Measurements from ENCODE around the gene MAMDC4.
"Not testable (repeated sequence)": the region's sequence is repeated elsewhere in the genome, so short reads cannot be mapped to it uniquely, and the experiment has no call there.

Gene MAMDC4

DNA sequence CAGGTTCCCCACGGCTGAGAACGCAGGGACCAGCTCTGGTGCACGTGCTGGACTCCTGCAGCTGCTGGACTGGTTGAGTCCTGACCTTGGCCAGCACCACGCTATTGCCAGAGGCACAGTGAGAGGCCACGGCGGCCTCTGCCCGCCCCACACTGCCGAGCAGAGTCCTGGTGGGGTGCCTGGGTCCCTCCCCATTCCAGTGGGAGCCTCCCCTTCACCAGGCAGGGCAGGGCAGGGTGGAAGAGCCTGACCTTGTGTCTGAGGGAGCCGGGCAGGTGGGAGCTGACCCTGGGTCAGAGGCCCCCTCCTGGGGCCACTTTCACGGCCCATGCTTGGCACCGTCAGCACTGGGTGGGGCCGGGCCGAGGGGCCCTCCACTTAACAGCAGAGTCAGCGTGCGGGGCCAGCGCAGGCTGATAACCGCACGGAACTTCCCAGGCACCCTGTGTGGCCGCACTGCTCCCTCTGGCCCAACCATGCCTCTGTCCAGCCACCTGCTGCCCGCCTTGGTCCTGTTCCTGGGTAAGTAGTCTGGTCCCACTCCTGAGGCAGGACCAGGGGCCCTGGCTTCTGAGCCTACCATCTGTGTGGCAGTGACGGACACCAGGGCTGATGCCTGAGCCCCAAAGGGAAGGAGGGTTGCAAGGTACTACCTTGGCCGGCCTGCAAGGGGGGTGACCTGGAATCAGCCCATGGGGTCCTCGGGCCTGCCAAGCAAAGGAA lies at the start of gene MAMDC4:
MAMDC4 (plus strand) TSS at position 406 of the 723 bp plus-strand sequence; CDS start at position 477, 71 bp downstream.
- TF ChIP-seq, protein P1, sequence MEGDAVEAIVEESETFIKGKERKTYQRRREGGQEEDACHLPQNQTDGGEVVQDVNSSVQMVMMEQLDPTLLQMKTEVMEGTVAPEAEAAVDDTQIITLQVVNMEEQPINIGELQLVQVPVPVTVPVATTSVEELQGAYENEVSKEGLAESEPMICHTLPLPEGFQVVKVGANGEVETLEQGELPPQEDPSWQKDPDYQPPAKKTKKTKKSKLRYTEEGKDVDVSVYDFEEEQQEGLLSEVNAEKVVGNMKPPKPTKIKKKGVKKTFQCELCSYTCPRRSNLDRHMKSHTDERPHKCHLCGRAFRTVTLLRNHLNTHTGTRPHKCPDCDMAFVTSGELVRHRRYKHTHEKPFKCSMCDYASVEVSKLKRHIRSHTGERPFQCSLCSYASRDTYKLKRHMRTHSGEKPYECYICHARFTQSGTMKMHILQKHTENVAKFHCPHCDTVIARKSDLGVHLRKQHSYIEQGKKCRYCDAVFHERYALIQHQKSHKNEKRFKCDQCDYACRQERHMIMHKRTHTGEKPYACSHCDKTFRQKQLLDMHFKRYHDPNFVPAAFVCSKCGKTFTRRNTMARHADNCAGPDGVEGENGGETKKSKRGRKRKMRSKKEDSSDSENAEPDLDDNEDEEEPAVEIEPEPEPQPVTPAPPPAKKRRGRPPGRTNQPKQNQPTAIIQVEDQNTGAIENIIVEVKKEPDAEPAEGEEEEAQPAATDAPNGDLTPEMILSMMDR (IDR thresholded peaks at IDR 0.05; ENCODE audit: insufficient read depth, low read length, poor library complexity, severe bottlenecking), result no peak
- H3K27me3 ChIP-seq (replicated peaks; ENCODE audit: control insufficient read depth, insufficient read depth, low read length), result no peaks in the 10 kb centered on the region
- DNase-seq (ENCODE audit: extremely low read depth, insufficient read length), result peak; percentile 13
- peaks cover 19% of the 10 kb centered on the region for H3K36me3 ChIP-seq (ENCODE audit: control insufficient read depth, insufficient read depth, low read length)
- H3K4me3 ChIP-seq (replicated peaks; ENCODE audit: low read depth, low read length), result no peak within 1 kb of the TSS

DNA sequence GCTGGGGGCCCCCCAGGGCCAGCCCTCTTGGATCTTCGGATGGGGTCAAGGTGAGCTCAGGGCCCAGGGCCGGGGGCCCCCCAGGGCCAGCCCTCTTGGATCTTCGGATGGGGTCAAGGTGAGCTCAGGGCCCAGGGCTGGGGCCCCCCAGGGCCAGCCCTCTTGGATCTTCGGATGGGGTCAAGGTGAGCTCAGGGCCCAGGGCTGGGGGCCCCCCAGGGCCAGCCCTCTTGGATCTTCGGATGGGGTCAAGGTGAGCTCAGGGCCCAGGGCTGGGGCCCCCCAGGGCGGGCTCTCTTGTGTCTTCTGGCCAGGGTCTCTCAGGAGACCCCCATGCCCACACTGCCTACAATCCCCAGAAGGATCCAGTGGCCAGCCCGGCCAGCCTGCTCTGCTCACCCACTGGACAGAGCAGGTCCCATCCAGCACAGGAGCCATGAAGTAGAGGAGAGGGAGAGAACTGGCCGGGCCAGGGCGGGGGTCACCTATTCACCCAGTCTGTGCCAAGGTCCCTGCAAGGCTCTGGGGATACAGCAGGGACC lies 49.1 kb upstream of the MAMDC4 start:
- H3K36me3 ChIP-seq (ENCODE audit: control insufficient read depth, insufficient read depth, low read length); H3K4me3 ChIP-seq (replicated peaks; ENCODE audit: low read depth, low read length); H3K27me3 ChIP-seq (replicated peaks; ENCODE audit: control insufficient read depth, insufficient read depth, low read length); DNase-seq (ENCODE audit: extremely low read depth, insufficient read length): not testable (repeated sequence)

DNA sequence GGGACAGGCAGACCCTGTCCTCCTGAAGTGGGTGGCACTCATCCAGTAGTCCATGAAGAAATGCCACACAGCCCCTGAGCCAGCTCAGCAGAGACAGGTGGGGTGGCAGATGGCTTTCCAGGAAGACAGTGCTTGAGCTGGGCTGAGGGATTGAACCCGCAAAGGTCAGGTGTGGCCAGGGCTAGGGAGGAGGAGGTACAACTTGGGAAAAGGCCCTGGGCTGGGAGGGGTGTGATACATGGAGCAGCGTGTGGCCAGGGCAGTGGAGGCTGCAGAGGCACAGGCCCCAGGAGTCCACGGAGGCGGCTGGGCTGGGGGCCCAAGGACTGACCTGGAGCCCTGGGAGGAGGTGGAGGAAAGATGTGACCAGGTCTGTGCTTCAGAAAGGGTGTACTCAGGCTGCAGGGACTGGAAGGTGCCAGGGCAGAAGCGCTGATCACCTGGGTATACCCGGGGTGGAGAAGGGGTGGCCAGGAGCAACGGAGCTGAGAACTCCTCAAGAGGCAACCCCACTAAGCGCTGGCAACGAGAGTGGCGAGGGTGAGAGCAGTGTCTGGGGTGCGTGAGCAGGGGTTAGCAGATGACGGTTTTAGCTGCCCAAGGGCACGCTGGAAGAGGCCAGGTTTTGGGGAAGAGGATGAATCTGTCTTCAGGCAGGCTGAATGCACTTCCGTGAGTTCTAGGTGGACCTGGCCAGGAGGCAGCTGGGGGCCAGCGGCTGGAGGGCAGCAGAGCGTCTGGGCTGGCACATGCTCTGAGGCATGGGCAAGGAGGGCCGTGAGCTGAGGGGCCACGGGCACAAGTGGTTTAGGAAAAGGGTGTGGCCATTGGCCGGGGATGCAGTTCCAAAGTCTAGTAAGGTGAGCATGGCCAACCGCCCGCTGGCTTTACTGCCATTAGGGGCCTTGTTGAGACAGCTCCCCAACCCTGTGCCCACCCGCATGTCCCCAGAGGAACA lies 48.3 kb upstream of the MAMDC4 start:
- Histone ChIP-seq H3K4me3 (replicated peaks; ENCODE audit: low read depth, low read length) (no peak overlapping the region), H3K36me3 (ENCODE audit: control insufficient read depth, insufficient read depth, low read length) (no peaks in the 10 kb centered on the region; the same call in none of the 2 replicates), H3K27me3 (replicated peaks; ENCODE audit: control insufficient read depth, insufficient read depth, low read length) (no peaks in the 10 kb centered on the region; the same call in 1 of the 2 replicates)
- no peak for DNase-seq (ENCODE audit: extremely low read depth, insufficient read length)
- TF ChIP-seq, protein P1 (IDR thresholded peaks at IDR 0.05; ENCODE audit: insufficient read depth, low read length, poor library complexity, severe bottlenecking), result no peak

DNA sequence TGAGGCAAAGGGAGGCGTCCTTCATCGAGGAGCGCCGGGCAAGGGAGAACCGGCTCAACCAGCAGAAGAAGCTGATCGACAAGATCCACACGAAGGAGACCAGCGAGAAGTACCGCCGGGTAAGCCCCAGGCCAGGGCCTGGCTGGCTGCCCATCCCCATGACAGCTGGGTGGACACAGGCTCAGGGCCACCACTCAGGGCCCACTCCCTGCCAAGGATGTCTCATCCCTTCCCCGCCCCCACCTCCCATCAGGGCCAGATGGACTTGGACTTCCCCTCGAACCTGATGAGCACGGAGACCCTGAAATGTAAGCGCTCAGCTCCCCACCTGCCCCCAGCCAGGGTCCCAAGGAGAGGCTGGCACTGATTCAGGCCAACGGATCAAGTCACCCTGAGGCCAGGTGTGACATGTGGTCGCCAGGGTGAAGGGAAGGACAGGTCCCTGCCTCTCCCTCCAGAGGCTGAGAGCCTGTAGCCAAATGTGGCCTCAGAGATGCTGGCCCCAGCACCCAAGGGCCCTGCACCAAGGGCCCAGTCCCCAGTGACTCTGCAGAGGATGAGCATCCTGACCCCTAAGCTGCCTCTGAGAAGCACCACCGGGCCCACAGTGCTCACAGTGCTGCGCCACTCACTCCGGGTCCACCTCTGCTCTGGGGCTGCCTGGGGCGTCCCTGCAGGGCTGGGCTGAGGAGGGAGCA lies 47.5 kb upstream of the MAMDC4 start:
- Histone ChIP-seq H3K36me3 (ENCODE audit: control insufficient read depth, insufficient read depth, low read length) (no peaks in the 10 kb centered on the region; the same call in none of the 2 replicates), H3K27me3 (replicated peaks; ENCODE audit: control insufficient read depth, insufficient read depth, low read length) (no peaks in the 10 kb centered on the region), H3K4me3 (replicated peaks; ENCODE audit: low read depth, low read length) (no peak overlapping the region)
- DNase-seq (ENCODE audit: extremely low read depth, insufficient read length), result no peak
- TF ChIP-seq, protein P1 (IDR thresholded peaks at IDR 0.05; ENCODE audit: insufficient read depth, low read length, poor library complexity, severe bottlenecking), result no peak

DNA sequence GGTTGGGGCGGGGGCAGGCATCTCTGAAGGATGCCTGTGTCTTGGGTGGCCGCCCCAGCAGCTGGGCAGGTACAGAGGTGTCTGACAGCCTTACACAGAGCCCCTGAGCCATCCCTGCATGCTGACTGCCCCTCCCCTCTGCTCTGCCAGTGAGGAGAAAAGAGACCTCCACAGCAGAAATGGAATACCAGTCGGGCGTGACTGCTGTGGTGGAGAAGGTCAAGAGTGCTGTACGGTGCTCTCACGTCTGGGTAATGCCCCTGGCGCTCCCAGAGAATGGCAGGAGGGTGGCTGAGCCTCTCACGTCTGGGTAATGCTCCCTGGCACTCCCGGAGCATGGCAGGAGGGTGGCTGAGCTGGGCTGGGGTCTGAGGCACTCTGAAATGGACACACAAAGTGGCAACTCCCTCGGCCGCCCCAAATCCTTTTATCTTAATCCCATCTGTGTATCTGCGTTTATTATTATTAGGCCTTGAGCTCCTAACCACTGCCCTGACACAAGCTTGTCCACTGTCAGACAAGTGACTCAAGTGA lies 46.9 kb upstream of the MAMDC4 start:
- H3K4me3 ChIP-seq (replicated peaks; ENCODE audit: low read depth, low read length), result no peak overlapping the region
- H3K36me3 ChIP-seq (ENCODE audit: control insufficient read depth, insufficient read depth, low read length), result no peaks in the 10 kb centered on the region; the same call in none of the 2 replicates
- DNase-seq (ENCODE audit: extremely low read depth, insufficient read length), result no peak
- no peaks in the 10 kb centered on the region for H3K27me3 ChIP-seq (replicated peaks; ENCODE audit: control insufficient read depth, insufficient read depth, low read length)
- TF ChIP-seq, protein P1 (IDR thresholded peaks at IDR 0.05; ENCODE audit: insufficient read depth, low read length, poor library complexity, severe bottlenecking), result no peak

Data from GM06990 (cell line).